ENCODE data around the gene GIT2.
A peak's percentile ranks its signal among the peaks of the same experiment; 100 is the strongest.

GRCh38 chr12:109900752-109901580 is 95.2 kb downstream of the GIT2 start:
- TF ChIP-seq ESRRA (CRISPR knock-in tag; IDR thresholded peaks at IDR 0.05; ENCODE audit: borderline replicate concordance) (no peak), TCF7 (CRISPR knock-in tag; IDR thresholded peaks at IDR 0.05; ENCODE audit: low read depth) (no peak), NFYB (CRISPR knock-in tag; conservative IDR thresholded peaks at IDR 0.05; ENCODE audit: low read depth) (no peak), CTCF (IDR thresholded peaks at IDR 0.05) (no peak), JUN (CRISPR knock-in tag; IDR thresholded peaks at IDR 0.05) (no peak), USF2 (CRISPR knock-in tag; IDR thresholded peaks at IDR 0.05) (no peak), FOXK1 (CRISPR knock-in tag; IDR thresholded peaks at IDR 0.05) (peak; percentile 54; the same call in 1 of the 2 replicates), MAX (CRISPR knock-in tag; IDR thresholded peaks at IDR 0.05) (no peak), E2F1 (CRISPR knock-in tag; IDR thresholded peaks at IDR 0.05) (no peak), HMGXB4 (CRISPR knock-in tag; IDR thresholded peaks at IDR 0.05) (no peak)

Measured in WTC11 (cell line).